Activated CD4-positive, alpha-beta T cell treated with anti-CD3 and anti-CD28 coated beads, Interleukin-2, amount 10 ng/mL, durations not matched to agents 24 days and 14 days (primary cell): ENCODE measurements around the gene GUK1. TPM values are rescaled to one million over a fixed set of nuclear protein-coding genes. Genes with fewer than 3 reads are reported as not detected.
A peak's percentile ranks its signal among the peaks of the same experiment; 100 is the strongest.

Source experiments
- DNase-seq: peaks from one replicate; pipeline ENCODE4 v3.0.0; 2022
- H3K27ac Mint-ChIP-seq: one replicate; pipeline ENCODE4 v1.8.0; 2022; ENCODE audit warnings: mild to moderate bottlenecking, mixed read lengths
- H3K27me3 Mint-ChIP-seq: one replicate; pipeline ENCODE4 v1.8.0; 2022; ENCODE audit warnings: mixed read lengths
- H3K36me3 Mint-ChIP-seq: one replicate; pipeline ENCODE4 v1.8.0; 2022; ENCODE audit warnings: low read depth, mild to moderate bottlenecking, mixed read lengths
- H3K4me1 Mint-ChIP-seq: one replicate; pipeline ENCODE4 v1.8.0; 2021; ENCODE audit warnings: mixed read lengths
- H3K4me3 Mint-ChIP-seq: one replicate; pipeline ENCODE4 v1.8.0; 2022; ENCODE audit warnings: mild to moderate bottlenecking, moderate library complexity, mixed read lengths
- H3K9me3 Mint-ChIP-seq: one replicate; pipeline ENCODE4 v1.8.0; 2021; ENCODE audit warnings: mixed read lengths
- intact Hi-C: fragments of 100-400 bp; cut with micrococcal nuclease; formaldehyde crosslinking; loops from one replicate; pipeline ENCODE4 v1.15.1; 2023
- total RNA-seq: library from RNA; stranded (reverse); gene quantifications from 2 replicates; pipeline ENCODE4 v1.2.3, GENCODE V29; 2022

Gene GUK1
- total RNA-seq: 211 and 222 TPM in 2 replicates

GRCh38 chr1:228139931-228140723 lies at the start of gene GUK1:
Gene GUK1, plus strand, starts transcription at chr1:228140279. Its CDS starts 24 bp downstream, at chr1:228140303.
- intact Hi-C loops: loop anchor here (1.0 to 5.0 kb wide), 11 partner anchors 9 to 405 kb away; partner anchors contain the start of genes ARF1, C1orf35, JMJD4 and MRPL55
- no peaks in the 10 kb centered on the region for H3K9me3 Mint-ChIP-seq
- H3K36me3 Mint-ChIP-seq: peaks cover 25% of the 10 kb centered on the region
- H3K4me3 Mint-ChIP-seq: peak within 1 kb of the TSS; percentile 98
- DNase-seq: peak; percentile 100
- H3K27ac Mint-ChIP-seq: peak within 1 kb of the TSS; percentile 97
- H3K4me1 Mint-ChIP-seq: peaks cover 26% of the 10 kb centered on the region
- H3K27me3 Mint-ChIP-seq: peaks cover 28% of the 10 kb centered on the region

- DNase-seq: no peak
- H3K9me3 Mint-ChIP-seq: peaks cover 11% of the 10 kb centered on the region
- intact Hi-C loops: no loop called here
- H3K36me3 Mint-ChIP-seq: peaks cover 62% of the 10 kb centered on the region
- H3K27me3 Mint-ChIP-seq: no peaks in the 10 kb centered on the region
- H3K4me3 Mint-ChIP-seq: no peak overlapping the region
- peaks cover 41% of the 10 kb centered on the region for H3K4me1 Mint-ChIP-seq
- no peak overlapping the region for H3K27ac Mint-ChIP-seq
Measured at GRCh38 chr1:228090613-228091081, 49.4 kb upstream of the GUK1 start.

GRCh38 chr1:228091084-228091483 lies 49.0 kb upstream of the GUK1 start:
- intact Hi-C loops: no loop called here
- Mint-ChIP-seq H3K9me3 (peaks cover 11% of the 10 kb centered on the region), H3K36me3 (peaks cover 65% of the 10 kb centered on the region), H3K27me3 (no peaks in the 10 kb centered on the region), H3K4me1 (peaks cover 44% of the 10 kb centered on the region), H3K27ac (peak overlapping the region; percentile 17), H3K4me3 (peak overlapping the region; percentile 2)
- no peak for DNase-seq

- no peak overlapping the region for H3K27ac Mint-ChIP-seq
- H3K36me3 Mint-ChIP-seq: peaks cover 71% of the 10 kb centered on the region
- no peak for DNase-seq
- no peak overlapping the region for H3K4me3 Mint-ChIP-seq
- intact Hi-C loops: no loop called here
- no peaks in the 10 kb centered on the region for H3K27me3 Mint-ChIP-seq
- peaks cover 11% of the 10 kb centered on the region for H3K9me3 Mint-ChIP-seq
- H3K4me1 Mint-ChIP-seq: peaks cover 35% of the 10 kb centered on the region
Measured at GRCh38 chr1:228092342-228093049, 47.6 kb upstream of the GUK1 start.

- Mint-ChIP-seq H3K27me3 (no peaks in the 10 kb centered on the region), H3K9me3 (peaks cover 11% of the 10 kb centered on the region), H3K36me3 (peaks cover 72% of the 10 kb centered on the region), H3K4me3 (no peak overlapping the region), H3K27ac (no peak overlapping the region), H3K4me1 (peaks cover 27% of the 10 kb centered on the region)
- DNase-seq: no peak
- intact Hi-C loops: no loop called here
Measured at GRCh38 chr1:228093050-228093906, 46.8 kb upstream of the GUK1 start.

- H3K4me1 Mint-ChIP-seq: peaks cover 21% of the 10 kb centered on the region
- peaks cover 11% of the 10 kb centered on the region for H3K9me3 Mint-ChIP-seq
- intact Hi-C loops: no loop called here
- peaks cover 73% of the 10 kb centered on the region for H3K36me3 Mint-ChIP-seq
- no peak for DNase-seq
- no peaks in the 10 kb centered on the region for H3K27me3 Mint-ChIP-seq
- no peak overlapping the region for H3K4me3 Mint-ChIP-seq
- H3K27ac Mint-ChIP-seq: no peak overlapping the region
Measured at GRCh38 chr1:228094432-228095016, 45.6 kb upstream of the GUK1 start.

GRCh38 chr1:228095161-228095560 lies 44.9 kb upstream of the GUK1 start:
- Mint-ChIP-seq H3K9me3 (peaks cover 11% of the 10 kb centered on the region), H3K4me1 (peaks cover 19% of the 10 kb centered on the region), H3K27ac (no peak overlapping the region), H3K36me3 (peaks cover 74% of the 10 kb centered on the region), H3K4me3 (no peak overlapping the region), H3K27me3 (no peaks in the 10 kb centered on the region)
- intact Hi-C loops: no loop called here
- DNase-seq: no peak

- no peak for DNase-seq
- Mint-ChIP-seq H3K27me3 (no peaks in the 10 kb centered on the region), H3K36me3 (peaks cover 73% of the 10 kb centered on the region), H3K9me3 (peaks cover 11% of the 10 kb centered on the region), H3K4me3 (no peak overlapping the region), H3K27ac (no peak overlapping the region), H3K4me1 (peaks cover 16% of the 10 kb centered on the region)
- intact Hi-C loops: no loop called here
Measured at GRCh38 chr1:228095938-228096337, 44.1 kb upstream of the GUK1 start.

- no peak overlapping the region for H3K27ac Mint-ChIP-seq
- intact Hi-C loops: no loop called here
- H3K27me3 Mint-ChIP-seq: no peaks in the 10 kb centered on the region
- peaks cover 71% of the 10 kb centered on the region for H3K36me3 Mint-ChIP-seq
- H3K4me1 Mint-ChIP-seq: peaks cover 16% of the 10 kb centered on the region
- no peak for DNase-seq
- H3K4me3 Mint-ChIP-seq: no peak overlapping the region
- H3K9me3 Mint-ChIP-seq: peaks cover 11% of the 10 kb centered on the region
Measured at GRCh38 chr1:228096416-228097332, 43.4 kb upstream of the GUK1 start.

- intact Hi-C loops: no loop called here
- DNase-seq: no peak
- H3K27ac Mint-ChIP-seq: no peak overlapping the region
- peaks cover 16% of the 10 kb centered on the region for H3K4me1 Mint-ChIP-seq
- peaks cover 11% of the 10 kb centered on the region for H3K9me3 Mint-ChIP-seq
- no peak overlapping the region for H3K4me3 Mint-ChIP-seq
- H3K36me3 Mint-ChIP-seq: peaks cover 63% of the 10 kb centered on the region
- no peaks in the 10 kb centered on the region for H3K27me3 Mint-ChIP-seq
Measured at GRCh38 chr1:228097333-228098081, 42.6 kb upstream of the GUK1 start.

GRCh38 chr1:228098323-228098931 lies 41.7 kb upstream of the GUK1 start:
- no peak overlapping the region for H3K27ac Mint-ChIP-seq
- H3K27me3 Mint-ChIP-seq: peaks cover 2% of the 10 kb centered on the region
- intact Hi-C loops: no loop called here
- no peak overlapping the region for H3K4me3 Mint-ChIP-seq
- peaks cover 11% of the 10 kb centered on the region for H3K9me3 Mint-ChIP-seq
- H3K36me3 Mint-ChIP-seq: peaks cover 58% of the 10 kb centered on the region
- DNase-seq: no peak
- peaks cover 18% of the 10 kb centered on the region for H3K4me1 Mint-ChIP-seq

- Mint-ChIP-seq H3K27ac (peak overlapping the region; percentile 51), H3K27me3 (peaks cover 2% of the 10 kb centered on the region), H3K4me3 (no peak overlapping the region), H3K36me3 (peaks cover 52% of the 10 kb centered on the region), H3K9me3 (peaks cover 8% of the 10 kb centered on the region), H3K4me1 (peaks cover 25% of the 10 kb centered on the region)
- intact Hi-C loops: no loop called here
- DNase-seq: no peak
Measured at GRCh38 chr1:228099331-228099732, 40.7 kb upstream of the GUK1 start.
